ENCODE measurements around the gene ANKRD11.

The ANKRD11 gene

DNA sequence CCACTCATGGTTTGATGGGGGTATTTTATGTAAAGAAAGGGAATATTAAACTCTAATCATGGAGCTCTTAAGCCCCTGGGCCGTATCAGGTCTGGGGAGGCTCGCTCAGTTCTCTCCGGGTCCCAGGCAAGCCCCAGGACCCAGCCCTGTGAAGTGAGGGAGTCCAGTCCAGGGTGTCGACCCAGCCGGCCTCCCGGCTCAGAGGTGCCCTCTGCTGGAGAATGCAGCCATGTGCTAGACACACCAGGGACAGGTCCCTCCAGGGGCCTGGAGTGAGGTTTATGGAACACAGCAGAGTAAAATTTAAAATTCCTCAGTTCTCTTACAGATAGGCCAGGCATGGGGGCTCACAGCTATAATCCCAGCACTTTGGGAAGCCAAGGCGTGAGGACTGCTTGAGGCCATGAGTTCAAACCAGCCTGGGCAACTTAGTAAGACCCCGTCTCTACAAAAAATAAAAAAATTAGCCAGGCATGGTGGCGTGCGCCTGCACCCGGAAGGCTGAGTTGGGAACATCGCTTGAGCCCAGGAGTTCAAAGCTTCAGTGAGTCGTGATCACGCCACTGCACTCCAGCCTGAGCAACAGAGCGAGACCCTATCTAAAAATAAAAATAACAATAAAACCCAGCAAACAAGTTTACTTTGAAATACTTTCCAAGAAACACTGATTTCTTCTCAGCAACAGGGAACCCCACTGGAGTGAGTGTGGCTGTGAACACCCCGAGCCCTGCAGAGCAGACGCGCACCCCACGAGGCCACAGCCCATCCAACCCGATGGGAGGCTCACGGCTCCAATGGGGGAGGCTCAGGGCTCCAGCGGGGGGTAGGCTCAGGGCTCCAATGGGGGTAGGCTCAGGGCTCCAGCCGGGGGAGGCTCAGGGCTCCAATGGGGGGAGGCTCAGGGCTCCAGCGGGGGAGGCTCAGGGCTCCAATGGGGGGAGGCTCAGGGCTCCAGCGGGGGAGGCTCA is 200.6 kb downstream of the ANKRD11 start:
- no peaks in the 10 kb centered on the region for H3K9me3 ChIP-seq (ENCODE audit: insufficient read depth, low read depth, low read length)
- H4K20me1 ChIP-seq (ENCODE audit: insufficient read depth, low read length, poor library complexity, severe bottlenecking), result no peaks in the 10 kb centered on the region
- H3K4me1 ChIP-seq (ENCODE audit: insufficient read depth, low read length, poor library complexity, severe bottlenecking), result no peaks in the 10 kb centered on the region
- no peak overlapping the region for H3K9ac ChIP-seq (ENCODE audit: low read depth, low read length, poor library complexity, severe bottlenecking)
- peaks cover 39% of the 10 kb centered on the region; the same call in 1 of the 2 replicates for H3K36me3 ChIP-seq (ENCODE audit: insufficient read depth, low read length)
- H2AFZ ChIP-seq (ENCODE audit: low read length), result no peak overlapping the region
- TF ChIP-seq EZH2phosphoT487 (IDR thresholded peaks at IDR 0.05; ENCODE audit: borderline replicate concordance), result no peak
- TF ChIP-seq, protein P1, sequence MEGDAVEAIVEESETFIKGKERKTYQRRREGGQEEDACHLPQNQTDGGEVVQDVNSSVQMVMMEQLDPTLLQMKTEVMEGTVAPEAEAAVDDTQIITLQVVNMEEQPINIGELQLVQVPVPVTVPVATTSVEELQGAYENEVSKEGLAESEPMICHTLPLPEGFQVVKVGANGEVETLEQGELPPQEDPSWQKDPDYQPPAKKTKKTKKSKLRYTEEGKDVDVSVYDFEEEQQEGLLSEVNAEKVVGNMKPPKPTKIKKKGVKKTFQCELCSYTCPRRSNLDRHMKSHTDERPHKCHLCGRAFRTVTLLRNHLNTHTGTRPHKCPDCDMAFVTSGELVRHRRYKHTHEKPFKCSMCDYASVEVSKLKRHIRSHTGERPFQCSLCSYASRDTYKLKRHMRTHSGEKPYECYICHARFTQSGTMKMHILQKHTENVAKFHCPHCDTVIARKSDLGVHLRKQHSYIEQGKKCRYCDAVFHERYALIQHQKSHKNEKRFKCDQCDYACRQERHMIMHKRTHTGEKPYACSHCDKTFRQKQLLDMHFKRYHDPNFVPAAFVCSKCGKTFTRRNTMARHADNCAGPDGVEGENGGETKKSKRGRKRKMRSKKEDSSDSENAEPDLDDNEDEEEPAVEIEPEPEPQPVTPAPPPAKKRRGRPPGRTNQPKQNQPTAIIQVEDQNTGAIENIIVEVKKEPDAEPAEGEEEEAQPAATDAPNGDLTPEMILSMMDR (conservative IDR thresholded peaks at IDR 0.05; ENCODE audit: low read length), result peak; percentile 64
- H3K27me3 ChIP-seq (ENCODE audit: insufficient read depth, low read length, poor library complexity, severe bottlenecking), result no peaks in the 10 kb centered on the region
- no peak overlapping the region for H3K4me3 ChIP-seq (ENCODE audit: low read length, poor library complexity, severe bottlenecking)
- H3K4me2 ChIP-seq (ENCODE audit: low read depth, low read length, poor library complexity, severe bottlenecking), result no peak overlapping the region
- H3F3A ChIP-seq (ENCODE audit: low read depth), result no peaks in the 10 kb centered on the region
- 0 out of 2 replicates have a peak, but pooled peaks cover under 1% of the 10 kb centered on the region for H3K79me2 ChIP-seq (ENCODE audit: insufficient read depth, low read length)
- no peaks in the 10 kb centered on the region for H3K9me2 ChIP-seq (replicated peaks; ENCODE audit: low read depth, low read length)

DNA sequence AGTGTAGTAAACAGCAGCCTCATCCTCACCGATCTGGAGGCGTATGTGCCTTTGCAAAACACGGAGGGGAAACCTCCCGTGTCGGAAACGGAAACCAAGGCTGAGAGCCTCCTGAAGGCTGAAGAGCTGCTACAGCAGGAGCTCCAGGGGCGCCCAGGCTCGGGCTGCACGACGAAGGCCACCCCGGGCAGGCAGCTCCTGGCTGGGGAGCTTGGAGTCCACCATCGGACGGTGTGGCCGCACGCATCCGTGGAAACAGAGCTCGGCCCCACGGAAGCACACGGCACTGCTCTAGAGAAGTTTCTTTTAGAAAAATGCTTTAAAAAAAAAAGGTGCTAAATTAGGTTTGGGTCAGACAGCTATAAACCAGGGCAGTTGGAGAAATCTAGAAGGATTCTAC is 201.4 kb downstream of the ANKRD11 start:
- no peak overlapping the region for H2AFZ ChIP-seq (ENCODE audit: low read length)
- no peak overlapping the region for H3K4me2 ChIP-seq (ENCODE audit: low read depth, low read length, poor library complexity, severe bottlenecking)
- no peak overlapping the region for H3K9ac ChIP-seq (ENCODE audit: low read depth, low read length, poor library complexity, severe bottlenecking)
- no peaks in the 10 kb centered on the region for H3K9me2 ChIP-seq (replicated peaks; ENCODE audit: low read depth, low read length)
- H3K4me3 ChIP-seq (ENCODE audit: low read length, poor library complexity, severe bottlenecking), result no peak overlapping the region
- H3K9me3 ChIP-seq (ENCODE audit: insufficient read depth, low read depth, low read length), result no peaks in the 10 kb centered on the region
- no peaks in the 10 kb centered on the region for H4K20me1 ChIP-seq (ENCODE audit: insufficient read depth, low read length, poor library complexity, severe bottlenecking)
- H3K36me3 ChIP-seq (ENCODE audit: insufficient read depth, low read length), result peaks cover 46% of the 10 kb centered on the region; the same call in 1 of the 2 replicates
- H3K4me1 ChIP-seq (ENCODE audit: insufficient read depth, low read length, poor library complexity, severe bottlenecking), result no peaks in the 10 kb centered on the region
- H3K27me3 ChIP-seq (ENCODE audit: insufficient read depth, low read length, poor library complexity, severe bottlenecking), result no peaks in the 10 kb centered on the region
- H3F3A ChIP-seq (ENCODE audit: low read depth), result no peaks in the 10 kb centered on the region
- TF ChIP-seq EZH2phosphoT487 (IDR thresholded peaks at IDR 0.05; ENCODE audit: borderline replicate concordance), result no peak
- TF ChIP-seq, protein P1 (conservative IDR thresholded peaks at IDR 0.05; ENCODE audit: low read length), result no peak
- H3K79me2 ChIP-seq (ENCODE audit: insufficient read depth, low read length), result no peaks in the 10 kb centered on the region

DNA sequence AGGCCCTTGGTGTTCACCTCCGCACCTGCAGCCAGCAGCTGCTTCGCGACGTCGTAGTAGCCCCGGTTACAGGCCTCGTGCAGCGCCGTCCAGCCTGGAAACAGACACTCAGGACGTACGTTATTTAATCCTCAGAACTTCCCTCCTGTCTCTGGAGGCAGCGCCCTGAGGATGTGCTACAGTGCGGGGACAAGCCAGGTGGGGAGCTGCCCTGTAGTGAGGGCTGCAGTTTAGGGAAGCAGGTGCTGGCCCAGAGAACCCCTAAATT is 201.8 kb downstream of the ANKRD11 start:
- Histone ChIP-seq H3K36me3 (ENCODE audit: insufficient read depth, low read length) (peaks cover 47% of the 10 kb centered on the region; the same call in 1 of the 2 replicates), H3F3A (ENCODE audit: low read depth) (no peaks in the 10 kb centered on the region), H3K9me3 (ENCODE audit: insufficient read depth, low read depth, low read length) (no peaks in the 10 kb centered on the region), H3K9me2 (replicated peaks; ENCODE audit: low read depth, low read length) (no peaks in the 10 kb centered on the region), H2AFZ (ENCODE audit: low read length) (no peak overlapping the region), H3K79me2 (ENCODE audit: insufficient read depth, low read length) (no peaks in the 10 kb centered on the region), H3K4me1 (ENCODE audit: insufficient read depth, low read length, poor library complexity, severe bottlenecking) (no peaks in the 10 kb centered on the region), H3K4me3 (ENCODE audit: low read length, poor library complexity, severe bottlenecking) (no peak overlapping the region), H3K27me3 (ENCODE audit: insufficient read depth, low read length, poor library complexity, severe bottlenecking) (no peaks in the 10 kb centered on the region), H3K9ac (ENCODE audit: low read depth, low read length, poor library complexity, severe bottlenecking) (no peak overlapping the region), H3K4me2 (ENCODE audit: low read depth, low read length, poor library complexity, severe bottlenecking) (no peak overlapping the region), H4K20me1 (ENCODE audit: insufficient read depth, low read length, poor library complexity, severe bottlenecking) (no peaks in the 10 kb centered on the region)
- TF ChIP-seq, protein P1 (conservative IDR thresholded peaks at IDR 0.05; ENCODE audit: low read length), result no peak
- no peak for TF ChIP-seq EZH2phosphoT487 (IDR thresholded peaks at IDR 0.05; ENCODE audit: borderline replicate concordance)

Data from Loucy (cell line).